DMS53 (cell line): ENCODE measurements around the gene ALPI.
A peak's percentile ranks its signal among the peaks of the same experiment; 100 is the strongest.
"Not testable (repeated sequence)": the region's sequence is repeated elsewhere in the genome, so short reads cannot be mapped to it uniquely, and the experiment has no call there.

Experiments
- DNase-seq: peaks from one replicate; lab custom pipeline; 2025; lab: John Stamatoyannopoulos, UW

ALPI gene

DNA sequence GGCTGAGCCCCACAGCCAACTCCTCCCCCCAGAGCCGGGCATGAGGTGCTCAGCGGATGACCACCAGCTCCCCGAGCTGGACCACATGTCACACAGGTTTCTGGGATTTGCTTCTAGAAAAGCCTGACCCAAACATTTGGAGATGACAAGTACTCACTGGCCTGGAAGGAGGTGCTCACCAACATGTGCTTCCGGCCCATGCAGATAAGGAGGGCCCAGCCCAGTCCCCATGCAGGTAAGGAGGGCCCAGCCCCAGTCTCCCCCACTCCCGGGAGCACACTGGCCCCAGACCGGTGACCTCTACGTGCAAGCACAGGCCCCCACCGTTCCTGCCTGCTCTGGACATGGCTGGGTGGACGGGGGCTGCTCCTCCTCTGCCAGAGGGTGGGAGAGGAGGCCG, 14.0 kb upstream of the ALPI start:
- not testable (repeated sequence) for DNase-seq

DNA sequence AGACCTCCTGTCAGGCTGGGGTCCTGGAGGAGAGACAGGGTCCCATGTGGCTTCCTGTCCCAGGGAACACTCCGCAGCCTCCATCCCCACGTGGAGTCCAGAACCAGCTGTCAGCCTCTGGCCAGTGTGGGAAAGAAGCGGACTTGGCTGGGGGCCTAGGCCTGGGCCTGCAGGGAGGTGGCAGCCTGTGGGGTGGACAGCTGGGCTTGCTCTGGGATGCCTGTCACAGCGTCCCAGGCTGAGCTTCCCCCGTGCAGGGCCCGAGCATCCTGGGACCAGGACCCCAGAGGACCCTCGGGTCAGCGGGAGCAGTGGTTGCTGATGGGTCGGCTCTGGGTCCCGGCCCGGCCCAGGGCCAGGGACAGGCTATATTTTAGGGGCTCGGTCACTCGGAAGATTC, 13.5 kb upstream of the ALPI start:
- not testable (repeated sequence) for DNase-seq

DNA sequence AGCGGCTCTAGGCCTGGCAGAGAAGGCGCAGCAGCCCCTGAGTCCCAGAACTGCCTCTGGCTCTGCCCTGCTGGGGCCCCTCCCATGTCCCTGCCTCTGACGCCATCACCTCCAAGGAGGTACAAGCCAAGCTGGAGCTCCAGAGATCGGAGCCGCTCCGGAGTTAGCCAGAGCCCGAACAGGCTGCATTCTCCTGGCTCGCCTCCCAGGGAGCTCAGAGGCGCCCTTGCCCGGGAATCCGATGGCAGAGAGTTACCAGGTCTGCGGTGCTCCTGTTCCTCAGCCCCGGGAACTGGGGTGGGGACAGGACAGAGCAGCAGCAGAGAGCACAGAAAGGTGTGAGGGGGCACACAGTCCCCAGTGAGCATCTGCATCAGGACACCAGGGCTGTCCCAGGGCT, 12.9 kb upstream of the ALPI start:
- not testable (repeated sequence) for DNase-seq

DNA sequence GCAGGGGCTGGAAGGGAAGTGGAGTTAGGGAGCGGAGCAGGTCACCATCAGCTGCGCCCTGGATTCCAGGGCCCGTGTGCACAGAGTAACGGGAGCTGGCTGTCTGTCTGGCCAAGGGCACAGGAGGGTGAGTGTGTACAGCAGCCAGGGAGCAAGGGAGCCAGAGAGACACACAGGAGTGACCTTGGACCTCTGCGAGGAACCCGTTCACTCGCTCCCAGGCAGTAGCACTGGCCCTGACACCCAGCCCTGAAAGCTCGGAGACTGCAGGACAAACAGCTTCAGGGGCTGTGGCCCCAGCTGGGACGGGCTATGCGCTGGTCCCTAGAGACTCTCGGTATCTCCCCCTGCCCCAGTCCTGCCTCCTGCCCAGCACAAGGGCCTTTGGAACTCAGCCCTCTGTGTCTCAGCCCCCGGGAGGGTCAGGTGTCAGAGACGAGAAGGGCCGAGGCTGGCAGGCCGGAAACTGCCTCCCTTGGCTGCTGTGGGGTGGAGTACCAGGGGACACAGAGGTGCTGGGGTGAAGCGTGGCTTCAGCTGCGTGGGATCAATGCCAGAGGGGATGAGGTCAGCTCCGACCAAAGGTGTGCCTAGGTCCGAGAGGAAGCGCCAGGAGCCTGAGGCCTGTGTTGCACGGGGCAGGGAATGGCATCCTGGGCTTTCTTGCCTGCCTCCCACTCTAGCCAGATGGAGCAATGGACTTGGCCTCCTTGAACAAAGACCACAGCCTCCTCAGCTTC, 12.1 kb upstream of the ALPI start:
- not testable (repeated sequence) for DNase-seq

DNA sequence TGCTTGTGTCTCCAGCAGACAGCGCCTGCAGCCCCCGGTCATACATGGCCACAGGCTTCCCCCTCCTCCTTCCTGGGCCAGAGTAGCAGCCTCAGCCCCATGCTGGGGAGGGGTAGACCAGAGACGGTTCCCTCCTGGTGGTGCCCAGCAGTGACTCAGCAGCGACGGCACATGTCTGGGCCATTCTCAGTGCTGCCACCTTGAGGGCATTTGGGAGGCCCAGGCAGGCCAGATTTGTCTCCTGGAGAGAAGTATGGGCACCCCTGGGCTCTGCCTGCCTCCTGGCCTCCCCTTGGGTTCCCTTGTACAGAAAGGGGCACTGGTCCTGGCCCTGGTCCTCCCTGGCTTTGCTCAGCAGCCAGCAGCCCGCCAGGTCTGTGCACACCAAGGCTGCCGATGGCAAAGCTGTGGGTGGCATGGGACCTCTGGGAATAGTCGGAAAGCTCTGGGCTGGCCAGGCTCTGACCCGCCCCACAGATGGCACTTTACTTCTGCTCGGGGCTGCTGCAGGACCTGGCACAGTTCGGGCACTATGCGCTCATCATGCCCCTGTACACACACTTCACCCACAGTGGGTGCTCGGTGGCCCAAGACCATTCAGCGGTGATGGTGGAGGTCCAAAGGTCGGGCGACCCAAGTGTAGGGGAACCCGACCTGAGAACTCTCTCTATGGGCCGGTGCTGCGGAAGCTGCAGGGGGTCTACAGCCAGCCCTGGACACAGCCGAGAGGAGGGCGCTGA, 11.4 kb upstream of the ALPI start:
- peak; percentile 68 for DNase-seq

DNA sequence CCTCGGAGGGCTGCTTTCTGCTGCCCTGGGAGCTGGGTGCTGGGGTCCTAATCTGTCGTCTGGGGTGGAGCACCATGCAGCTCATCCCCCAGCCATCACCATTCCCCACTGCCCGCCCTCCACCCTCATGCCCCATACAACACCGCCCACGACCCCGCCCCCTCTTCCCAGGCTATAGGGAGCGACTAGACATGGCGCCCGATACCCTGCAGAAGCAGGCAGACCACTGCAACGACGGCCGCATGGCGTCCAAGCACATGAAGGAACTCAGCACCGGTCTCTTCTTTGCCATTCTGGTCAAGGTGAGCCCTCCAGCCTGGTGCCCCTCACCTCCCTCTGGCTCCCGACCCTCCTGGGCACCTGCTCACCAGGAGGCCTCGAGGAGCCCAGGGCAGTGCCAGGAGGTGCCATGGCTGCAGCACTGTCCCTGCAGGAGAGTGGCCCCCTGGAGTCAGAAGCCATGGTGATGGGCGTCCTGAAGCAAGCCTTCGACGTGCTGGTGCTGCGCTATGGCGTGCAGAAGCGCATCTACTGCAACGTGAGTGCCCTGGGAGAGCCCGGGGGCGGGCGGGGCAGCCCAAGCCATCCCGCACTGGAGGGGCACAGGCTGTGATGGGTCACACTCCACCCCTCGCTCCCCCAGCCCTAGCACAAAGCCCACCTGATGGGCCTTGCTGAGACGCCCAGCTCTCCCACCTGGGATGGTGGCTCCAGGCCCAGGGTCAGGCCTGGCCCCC, 10.6 kb upstream of the ALPI start:
- not testable (repeated sequence) for DNase-seq

DNA sequence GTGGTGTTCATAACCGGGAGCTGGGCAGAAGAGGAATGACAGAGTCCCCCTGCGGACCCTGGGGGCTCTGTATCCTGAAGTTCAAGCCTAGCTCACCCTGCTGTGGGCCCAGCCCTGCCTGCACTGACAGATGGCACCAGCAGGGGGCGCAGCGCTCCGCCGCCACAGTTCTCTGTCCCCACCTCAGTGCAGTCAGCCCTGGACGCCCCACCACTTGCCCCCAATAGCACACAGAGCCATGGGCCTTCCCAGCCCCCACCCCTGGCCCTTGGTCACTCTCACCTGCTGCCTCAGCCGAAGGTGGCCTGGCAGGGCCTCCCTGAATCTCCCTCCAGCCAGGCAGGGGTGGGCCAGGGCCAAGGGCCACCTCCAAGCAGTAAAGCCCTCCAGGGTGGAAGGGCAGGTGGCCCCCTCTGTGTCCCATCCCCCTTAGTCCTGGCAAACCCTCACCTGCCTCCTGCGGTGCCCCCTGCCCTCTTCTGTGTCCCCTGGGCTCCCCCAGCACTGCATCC, 9.6 kb upstream of the ALPI start:
- peak; percentile 11 for DNase-seq

DNA sequence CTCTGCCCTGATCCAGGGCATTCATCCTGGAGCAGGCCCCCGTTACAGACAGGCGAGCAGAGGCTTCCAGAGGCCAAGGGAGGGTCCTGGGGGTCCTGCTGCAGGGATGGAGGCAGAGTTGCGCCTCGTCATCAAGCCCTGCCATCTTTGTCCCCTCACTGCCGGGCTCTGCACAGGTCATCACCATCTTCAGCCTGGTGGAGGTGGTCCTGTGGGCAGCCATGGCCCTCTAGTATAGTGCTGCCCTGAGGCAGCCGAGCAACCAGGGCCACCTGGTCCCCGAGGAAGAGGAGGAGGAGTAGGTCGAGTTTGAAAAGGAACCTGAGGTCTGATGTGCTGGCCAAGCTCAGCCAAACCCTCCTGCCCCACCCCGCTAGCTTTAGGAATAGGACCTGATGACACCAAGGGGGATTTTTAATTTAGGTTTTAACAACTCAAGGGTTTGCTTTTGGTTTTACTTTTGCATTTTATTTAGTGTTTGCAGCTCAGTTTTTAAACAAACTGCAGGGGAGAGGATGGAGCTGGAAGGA, 8.8 kb upstream of the ALPI start:
- no peak for DNase-seq

DNA sequence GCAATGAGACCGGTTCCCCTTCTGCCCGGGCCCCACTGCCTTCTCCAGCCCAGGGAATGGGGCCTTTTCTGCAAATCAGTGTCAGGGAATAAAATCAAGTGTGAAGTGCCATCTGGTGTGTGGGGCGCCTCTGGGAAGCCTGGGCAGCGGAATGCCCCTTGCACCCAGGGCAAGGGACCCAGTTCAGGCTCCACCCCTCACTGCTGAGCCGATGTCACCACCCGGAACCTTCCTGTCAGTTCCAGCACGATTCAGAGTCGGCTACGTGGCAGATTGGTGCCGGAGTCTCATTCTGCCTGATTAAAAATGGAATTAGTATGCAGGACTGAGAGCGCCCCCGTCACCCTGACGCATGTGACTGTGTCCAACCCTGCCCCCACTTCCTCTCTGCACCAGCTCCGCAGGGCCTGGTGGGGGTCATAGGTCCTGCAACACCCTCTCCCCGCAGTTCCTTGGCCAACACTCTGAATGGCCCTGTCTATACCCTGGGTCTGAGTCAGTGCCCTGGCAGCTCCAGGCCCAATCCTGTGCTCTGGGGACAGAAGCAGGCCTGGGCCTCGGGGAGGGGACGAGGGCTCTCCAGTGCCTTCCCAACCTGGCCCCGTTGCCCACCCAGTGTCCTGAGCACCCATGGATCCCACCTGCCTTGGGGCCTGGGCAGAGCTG, 8.2 kb upstream of the ALPI start:
- no peak for DNase-seq

DNA sequence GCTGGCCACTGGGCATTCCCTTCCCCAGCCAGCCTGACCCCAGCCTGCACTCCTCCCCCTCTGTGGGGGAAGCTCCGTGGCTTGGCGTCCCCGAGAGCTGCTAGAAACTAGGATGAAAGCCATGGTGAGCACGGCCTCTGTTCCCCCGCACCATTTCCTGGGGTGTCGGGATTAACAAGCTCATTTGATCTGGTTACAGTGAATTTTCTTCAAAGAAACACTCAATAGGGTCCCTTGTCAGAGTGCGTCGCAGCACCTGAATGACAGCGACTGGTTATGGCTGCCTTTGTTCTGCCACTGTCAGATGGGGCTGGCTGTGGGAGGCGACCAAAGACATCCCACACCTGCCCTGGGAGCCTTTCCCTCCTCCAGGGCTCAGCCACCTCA, 7.7 kb upstream of the ALPI start:
- DNase-seq, result no peak

DNA sequence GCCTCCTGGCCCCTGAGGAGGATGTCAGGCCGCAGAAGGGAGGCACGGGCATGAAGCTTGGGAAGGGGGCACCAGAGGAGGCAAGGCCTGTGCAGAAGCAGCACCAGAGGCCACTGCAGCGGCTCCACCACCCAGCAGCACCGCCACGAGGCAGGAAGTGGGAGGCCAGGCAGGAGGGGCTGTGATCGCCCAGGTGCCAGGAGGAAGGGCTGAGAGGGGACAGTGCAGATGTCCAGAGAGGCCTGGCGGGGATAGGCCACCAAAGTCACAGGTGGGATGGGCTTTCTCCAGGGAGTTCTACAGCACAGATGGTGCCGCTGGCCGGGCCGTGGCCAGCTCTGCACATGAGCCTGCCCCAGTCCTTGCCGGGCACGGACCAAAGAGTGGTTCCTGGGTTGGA, 6.0 kb upstream of the ALPI start:
- no peak for DNase-seq

DNA sequence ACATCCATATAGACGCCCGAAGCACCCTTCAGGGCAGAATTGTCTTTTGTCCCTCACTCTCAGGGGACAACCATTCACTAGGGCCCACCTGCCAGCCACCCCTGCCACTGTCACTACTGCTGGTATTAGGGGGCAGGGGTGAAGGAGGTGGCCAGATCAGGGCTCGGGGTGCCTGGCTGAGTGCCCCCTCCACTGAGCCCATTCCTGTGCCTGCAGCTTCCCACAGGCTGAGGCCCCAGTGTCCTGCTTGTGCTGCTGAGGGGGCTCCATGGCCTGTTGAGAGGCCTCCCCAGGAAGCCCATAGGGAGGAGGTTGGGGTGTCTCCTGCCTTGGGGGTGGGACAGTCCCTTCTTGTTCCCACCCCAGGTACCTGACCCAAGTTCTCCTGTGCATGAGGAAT, 4.3 kb upstream of the ALPI start:
- not testable (repeated sequence) for DNase-seq

DNA sequence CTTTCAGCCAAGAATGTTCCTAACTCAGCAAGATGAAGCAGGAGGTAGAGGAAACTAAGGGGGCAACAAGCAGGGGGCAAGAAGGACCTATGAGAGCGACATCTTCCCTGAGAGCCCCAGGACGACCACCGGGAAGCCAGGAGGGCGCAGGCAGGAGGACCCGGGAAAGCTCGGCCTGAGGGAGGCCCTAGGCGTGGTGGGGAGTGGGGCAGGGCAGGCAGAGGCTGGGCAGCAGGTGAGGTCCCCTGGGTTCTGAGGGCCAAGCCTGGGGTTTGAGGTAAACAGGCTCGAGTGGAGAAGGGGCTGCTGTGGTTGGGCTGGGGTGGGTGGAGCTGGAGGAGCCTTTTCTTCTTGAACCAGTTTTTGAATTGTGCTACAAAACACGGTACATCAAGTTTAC, 1.3 kb upstream of the ALPI start:
- no peak for DNase-seq

DNA sequence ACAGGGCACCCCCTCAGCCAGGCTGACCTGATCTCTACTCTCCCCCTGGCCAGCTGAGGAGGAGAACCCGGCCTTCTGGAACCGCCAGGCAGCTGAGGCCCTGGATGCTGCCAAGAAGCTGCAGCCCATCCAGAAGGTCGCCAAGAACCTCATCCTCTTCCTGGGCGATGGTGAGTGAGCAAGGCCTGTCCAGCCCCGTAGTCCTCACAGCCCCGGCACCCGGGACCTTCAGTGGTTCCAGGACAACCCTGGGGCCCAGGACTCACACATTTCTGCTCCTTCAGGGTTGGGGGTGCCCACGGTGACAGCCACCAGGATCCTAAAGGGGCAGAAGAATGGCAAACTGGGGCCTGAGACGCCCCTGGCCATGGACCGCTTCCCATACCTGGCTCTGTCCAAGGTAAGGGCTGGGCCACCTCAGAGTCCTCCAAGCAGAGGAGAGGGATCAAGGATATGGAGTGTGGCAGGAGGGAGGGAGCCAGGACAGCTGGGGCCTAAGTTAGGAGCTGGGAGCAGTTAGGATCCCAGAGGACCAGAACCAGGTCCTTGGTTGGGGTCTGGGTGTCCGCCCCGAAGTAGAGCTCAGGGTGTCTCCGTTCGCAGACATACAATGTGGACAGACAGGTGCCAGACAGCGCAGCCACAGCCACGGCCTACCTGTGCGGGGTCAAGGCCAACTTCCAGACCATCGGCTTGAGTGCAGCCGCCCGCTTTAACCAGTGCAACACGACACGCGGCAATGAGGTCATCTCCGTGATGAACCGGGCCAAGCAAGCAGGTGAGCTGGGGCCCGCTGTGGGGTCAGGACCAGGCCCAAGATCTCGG, 555 bp downstream of the ALPI start:
- DNase-seq, result no peak

DNA sequence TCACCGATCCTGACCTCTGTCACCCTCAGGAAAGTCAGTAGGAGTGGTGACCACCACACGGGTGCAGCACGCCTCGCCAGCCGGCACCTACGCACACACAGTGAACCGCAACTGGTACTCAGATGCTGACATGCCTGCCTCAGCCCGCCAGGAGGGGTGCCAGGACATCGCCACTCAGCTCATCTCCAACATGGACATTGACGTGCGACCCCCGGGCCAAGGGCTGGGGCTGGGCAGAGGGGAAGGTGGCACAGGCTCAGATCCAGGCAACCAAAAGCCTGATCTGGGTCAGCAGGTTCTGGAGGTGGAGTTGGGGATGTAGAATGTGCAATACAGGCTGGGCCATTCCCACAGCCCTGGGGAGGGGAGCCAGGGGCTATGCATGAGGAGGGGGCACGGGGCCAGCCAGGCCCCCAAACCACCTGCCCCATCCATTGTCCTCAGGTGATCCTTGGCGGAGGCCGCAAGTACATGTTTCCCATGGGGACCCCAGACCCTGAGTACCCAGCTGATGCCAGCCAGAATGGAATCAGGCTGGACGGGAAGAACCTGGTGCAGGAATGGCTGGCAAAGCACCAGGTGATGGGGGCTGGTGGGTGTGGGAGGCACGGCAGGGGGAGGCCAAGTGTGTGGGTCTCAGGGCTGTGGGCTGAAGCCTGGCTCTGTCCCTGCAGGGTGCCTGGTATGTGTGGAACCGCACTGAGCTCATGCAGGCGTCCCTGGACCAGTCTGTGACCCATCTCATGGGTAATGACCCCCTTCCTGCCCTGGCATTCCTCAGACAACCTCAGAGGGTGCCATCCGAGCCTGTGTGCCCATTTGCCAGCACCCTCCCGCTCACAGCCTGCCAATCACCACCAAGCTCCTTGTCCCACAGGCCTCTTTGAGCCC, 1.4 kb downstream of the ALPI start:
- no peak for DNase-seq

DNA sequence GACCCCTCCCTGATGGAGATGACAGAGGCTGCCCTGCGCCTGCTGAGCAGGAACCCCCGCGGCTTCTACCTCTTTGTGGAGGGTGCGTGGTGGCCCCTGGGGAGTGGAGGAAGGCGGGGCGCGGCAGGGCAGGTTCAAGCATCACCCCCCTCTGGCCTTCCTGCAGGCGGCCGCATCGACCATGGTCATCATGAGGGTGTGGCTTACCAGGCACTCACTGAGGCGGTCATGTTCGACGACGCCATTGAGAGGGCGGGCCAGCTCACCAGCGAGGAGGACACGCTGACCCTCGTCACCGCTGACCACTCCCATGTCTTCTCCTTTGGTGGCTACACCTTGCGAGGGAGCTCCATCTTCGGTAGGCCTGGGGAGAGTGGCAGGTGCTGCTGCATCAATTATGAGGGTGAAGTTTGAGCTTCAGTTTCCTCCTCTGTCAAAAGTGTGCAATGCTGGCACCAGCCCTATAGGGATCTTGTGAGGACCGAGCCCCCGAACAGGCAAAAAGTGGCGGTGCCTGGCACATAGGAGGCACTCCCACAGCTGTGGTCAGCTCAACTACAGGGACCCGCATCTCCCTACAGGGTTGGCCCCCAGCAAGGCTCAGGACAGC, 2.2 kb downstream of the ALPI start:
- no peak for DNase-seq

DNA sequence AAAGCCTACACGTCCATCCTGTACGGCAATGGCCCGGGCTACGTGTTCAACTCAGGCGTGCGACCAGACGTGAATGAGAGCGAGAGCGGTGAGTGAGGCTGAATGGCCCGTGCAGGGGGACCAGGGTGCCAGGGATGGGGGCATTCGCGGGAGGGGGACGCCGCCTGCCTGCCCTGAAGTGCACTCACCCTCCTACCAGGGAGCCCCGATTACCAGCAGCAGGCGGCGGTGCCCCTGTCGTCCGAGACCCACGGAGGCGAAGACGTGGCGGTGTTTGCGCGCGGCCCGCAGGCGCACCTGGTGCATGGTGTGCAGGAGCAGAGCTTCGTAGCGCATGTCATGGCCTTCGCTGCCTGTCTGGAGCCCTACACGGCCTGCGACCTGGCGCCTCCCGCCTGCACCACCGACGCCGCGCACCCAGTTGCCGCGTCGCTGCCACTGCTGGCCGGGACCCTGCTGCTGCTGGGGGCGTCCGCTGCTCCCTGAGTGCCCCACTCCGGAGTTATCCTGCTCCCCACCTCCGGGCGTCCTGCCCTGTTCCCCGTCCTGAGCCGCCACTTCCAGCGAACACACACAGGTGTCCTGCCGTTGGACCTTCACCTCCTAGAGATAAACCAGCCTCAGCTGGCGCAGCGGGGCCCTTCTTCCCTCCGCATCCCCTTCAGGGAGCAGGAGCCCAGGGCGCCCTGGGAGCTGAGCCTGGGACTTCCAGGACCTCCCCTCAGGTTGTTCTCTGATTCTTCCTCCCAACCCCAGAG, 2.9 kb downstream of the ALPI start:
- no peak for DNase-seq

DNA sequence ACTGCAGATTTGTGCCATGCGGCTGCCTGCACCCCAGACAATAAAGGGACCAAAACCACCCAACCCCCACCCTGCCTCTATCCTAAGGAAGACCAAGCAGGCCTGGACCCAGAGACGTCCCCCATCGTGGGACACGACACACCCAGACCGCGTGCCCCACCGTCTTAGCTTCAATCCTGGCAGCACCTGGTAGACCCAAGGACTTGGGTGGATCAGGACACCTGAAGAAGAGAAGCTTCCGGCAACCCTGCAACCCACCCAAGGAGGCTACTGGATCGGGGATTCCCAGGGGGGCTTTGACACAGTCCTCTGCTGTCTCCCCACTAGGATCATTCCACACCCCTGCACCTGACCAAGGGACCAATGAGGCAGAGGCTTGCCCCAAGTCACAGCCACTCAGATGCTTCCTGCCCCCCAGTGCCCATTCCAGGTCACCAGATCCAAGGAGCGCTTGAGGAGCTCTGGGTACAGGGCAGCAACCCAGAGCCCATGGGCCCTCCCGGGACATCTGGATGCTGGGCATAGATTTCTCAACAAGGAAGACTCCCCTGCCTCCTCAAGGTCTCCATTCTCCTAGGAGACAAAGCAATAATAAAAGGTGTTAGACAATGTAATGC, 3.6 kb downstream of the ALPI start:
- no peak for DNase-seq
